ENCODE results near the gene DAPK3.
"Not testable (repeated sequence)": the region's sequence is repeated elsewhere in the genome, so short reads cannot be mapped to it uniquely, and the experiment has no call there.

The DAPK3 gene

GRCh38 chr19:3955688-3956087 lies 15.2 kb downstream of the DAPK3 start:
- DNase-seq (ENCODE audit: low read depth in 1 of 2, low spot score in 1 of 2), result no peak

- DNase-seq (ENCODE audit: low read depth in 1 of 2, low spot score in 1 of 2), result not testable (repeated sequence)
These were observed 15.6 kb downstream of the DAPK3 start for GRCh38 chr19:3955276-3955675.

- DNase-seq (ENCODE audit: low read depth in 1 of 2, low spot score in 1 of 2), result no peak
These were observed 16.8 kb downstream of the DAPK3 start for GRCh38 chr19:3954107-3954506.

GRCh38 chr19:3952755-3953276 lies 18.1 kb downstream of the DAPK3 start:
- DNase-seq (ENCODE audit: low read depth in 1 of 2, low spot score in 1 of 2), result not testable (repeated sequence)

- no peak for DNase-seq (ENCODE audit: low read depth in 1 of 2, low spot score in 1 of 2)
These were observed 19.7 kb downstream of the DAPK3 start for GRCh38 chr19:3950871-3951861.

- DNase-seq (ENCODE audit: low read depth in 1 of 2, low spot score in 1 of 2), result no peak
These were observed 20.7 kb downstream of the DAPK3 start for GRCh38 chr19:3949997-3950859.

GRCh38 chr19:3949294-3949693 lies 21.6 kb downstream of the DAPK3 start:
- DNase-seq (ENCODE audit: low read depth in 1 of 2, low spot score in 1 of 2), result no peak

GRCh38 chr19:3947316-3947933 lies 23.5 kb downstream of the DAPK3 start:
- not testable (repeated sequence) for DNase-seq (ENCODE audit: low read depth in 1 of 2, low spot score in 1 of 2)

GRCh38 chr19:3945838-3946237 lies 25.1 kb downstream of the DAPK3 start:
- no peak for DNase-seq (ENCODE audit: low read depth in 1 of 2, low spot score in 1 of 2)

- DNase-seq (ENCODE audit: low read depth in 1 of 2, low spot score in 1 of 2), result no peak
These were observed 26.7 kb downstream of the DAPK3 start for GRCh38 chr19:3944018-3944721.

- no peak for DNase-seq (ENCODE audit: low read depth in 1 of 2, low spot score in 1 of 2)
These were observed 28.0 kb downstream of the DAPK3 start for GRCh38 chr19:3942790-3943409.

GRCh38 chr19:3938300-3938950 lies 32.5 kb downstream of the DAPK3 start:
- DNase-seq (ENCODE audit: low read depth in 1 of 2, low spot score in 1 of 2), result not testable (repeated sequence)

GRCh38 chr19:3936506-3937442 lies 34.1 kb downstream of the DAPK3 start:
- DNase-seq (ENCODE audit: low read depth in 1 of 2, low spot score in 1 of 2), result no peak

GRCh38 chr19:3932931-3933810 lies 37.7 kb downstream of the DAPK3 start, which contains the start of gene NMRK2:
NMRK2 (plus strand) TSS chr19:3933069; CDS start chr19:3933672, 603 bp downstream.
- no peak for DNase-seq (ENCODE audit: low read depth in 1 of 2, low spot score in 1 of 2)

GRCh38 chr19:3931041-3931440 lies 39.9 kb downstream of the DAPK3 start:
- DNase-seq (ENCODE audit: low read depth in 1 of 2, low spot score in 1 of 2), result no peak

GRCh38 chr19:3923912-3924311 lies 47.0 kb downstream of the DAPK3 start:
- no peak for DNase-seq (ENCODE audit: low read depth in 1 of 2, low spot score in 1 of 2)

- no peak for DNase-seq (ENCODE audit: low read depth in 1 of 2, low spot score in 1 of 2)
These were observed 47.7 kb downstream of the DAPK3 start for GRCh38 chr19:3923096-3923758.

All from activated T-helper 1 cell treated with anti-CD3 and anti-CD28 coated beads, Interleukin-2, amount 50 U/mL, for 16 hours (primary cell).